GM19025 (cell line): Measurements from ENCODE around the gene PBLD.
"Not testable (repeated sequence)": the region's sequence is repeated elsewhere in the genome, so short reads cannot be mapped to it uniquely, and the experiment has no call there.

Experiments
- ATAC-seq: cut with Tn5 transposase; IDR thresholded peaks from one replicate; pipeline ENCODE4 v1.9.1; 2021; ENCODE audit warnings: mild to moderate bottlenecking, low read depth, moderate library complexity; ENCODE audit not compliant: unreplicated experiment

The PBLD gene

GRCh38 chr10:68331455-68332258, 1.1 kb downstream of the PBLD start, which contains the start of gene HNRNPH3:
TSS of gene HNRNPH3 (plus strand) at chr10:68332064. CDS start at chr10:68337222, 5,158 bp downstream.
- ATAC-seq = peak; percentile 75

- ATAC-seq = no peak
Measured at GRCh38 chr10:68330852-68331454, 1.8 kb downstream of the PBLD start.

- no peak for ATAC-seq
Measured at GRCh38 chr10:68329506-68329861, 3.2 kb downstream of the PBLD start.

GRCh38 chr10:68327889-68328786, 4.6 kb downstream of the PBLD start:
- ATAC-seq = no peak

GRCh38 chr10:68324396-68324795, 8.3 kb downstream of the PBLD start:
- ATAC-seq = not testable (repeated sequence)

GRCh38 chr10:68318331-68319059, 14.2 kb downstream of the PBLD start:
- no peak for ATAC-seq

- no peak for ATAC-seq
Measured at GRCh38 chr10:68315582-68315981, 17.1 kb downstream of the PBLD start.

GRCh38 chr10:68314930-68315329, 17.8 kb downstream of the PBLD start:
- ATAC-seq = not testable (repeated sequence)

GRCh38 chr10:68310531-68310930, 22.2 kb downstream of the PBLD start:
- no peak for ATAC-seq

- ATAC-seq = no peak
Measured at GRCh38 chr10:68305854-68306253, 26.9 kb downstream of the PBLD start.

- ATAC-seq = no peak
Measured at GRCh38 chr10:68303849-68304412, 28.8 kb downstream of the PBLD start.

GRCh38 chr10:68302871-68303270, 29.9 kb downstream of the PBLD start:
- ATAC-seq = no peak

- no peak for ATAC-seq
Measured at GRCh38 chr10:68302503-68302823, 30.3 kb downstream of the PBLD start.

- no peak for ATAC-seq
Measured at GRCh38 chr10:68301790-68302502, 30.8 kb downstream of the PBLD start.

- ATAC-seq = no peak
Measured at GRCh38 chr10:68301301-68301700, 31.4 kb downstream of the PBLD start.

GRCh38 chr10:68296843-68297663, 35.7 kb downstream of the PBLD start:
- ATAC-seq = no peak

- no peak for ATAC-seq
Measured at GRCh38 chr10:68290736-68291135, 42.0 kb downstream of the PBLD start.

GRCh38 chr10:68288717-68289116, 44.0 kb downstream of the PBLD start:
- ATAC-seq = no peak
